K562 (cell line): Measurements from ENCODE around the gene SPATS2L. TPM values are rescaled to one million over a fixed set of nuclear protein-coding genes. Genes with fewer than 3 reads are reported as not detected.

Experiments
- ZMIZ1 ChIP-seq, 2 experiments: fragments of 150-350 bp in 1 of 2; IDR thresholded peaks; 2 replicates each; pipeline ENCODE4 v1.6.1; 2012 to 2016; ENCODE audit warnings: low read depth in 2 of 2, low read length in 2 of 2, mild to moderate bottlenecking in 1 of 2, moderate library complexity in 1 of 2
- polyA plus RNA-seq, 8 experiments: library from polyadenylated mRNA; depleted of rRNA in 4 of 8; stranded (reverse) in 5 of 8; unstranded in 3 of 8; fragments of >200 nt; fragmentation: Nextera tagmentation in 2 of 8; fragmentation: Illumina TruSeq in 1 of 8; extraction: Ambion mirVana in 2 of 8; extraction: Trizol in 1 of 8; gene quantifications; 2 replicates each; pipeline versions ENCODE4 v1.2.1 to v1.2.3, GENCODE V29; 2011 to 2014; ENCODE audit warnings: inconsistent platforms in 1 of 8, missing spikeins in 1 of 8
- total RNA-seq, 7 experiments: library from RNA; depleted of rRNA in 6 of 7; stranded (reverse); fragments of >200 nt in 6 of 7; fragmentation: Illumina TruSeq in 2 of 7; extraction: Trizol in 2 of 7; gene quantifications; 2 replicates each; pipeline versions ENCODE4 v1.2.1 to v1.2.3, GENCODE V29; 2011 to 2021; ENCODE audit warnings: low replicate concordance in 1 of 7
- TF ChIP-seq, protein P1 (sequence below): fragments of 450-650 bp; conservative IDR thresholded peaks from 2 replicates; pipeline ENCODE4 v1.6.1; 2016; ENCODE audit warnings: missing genetic modification characterization, low read depth, mild to moderate bottlenecking, control low read depth, missing compliant biosample characterization
- TF ChIP-seq, protein P2 (sequence below): fragments of 250-450 bp; sonication (Bioruptor Pico); IDR thresholded peaks from 2 replicates; pipeline ENCODE4 v1.5.0; 2021; ENCODE audit warnings: mild to moderate bottlenecking, moderate library complexity
- TF ChIP-seq, protein P3 (sequence below): fragments of 200-800 bp; sonication (Bioruptor generic); IDR thresholded peaks from 2 replicates; pipeline ENCODE4 v1.6.1; 2016; ENCODE audit warnings: missing genetic modification characterization, missing compliant biosample characterization

SPATS2L gene
- total and polyA plus RNA-seq, 9 of the 15 experiments (the other 6 are each of a cell fraction or from before 2014, with no cell fraction given) = 11.3 to 41.5 (median 24.9) TPM

- TF ChIP-seq, protein P1, sequence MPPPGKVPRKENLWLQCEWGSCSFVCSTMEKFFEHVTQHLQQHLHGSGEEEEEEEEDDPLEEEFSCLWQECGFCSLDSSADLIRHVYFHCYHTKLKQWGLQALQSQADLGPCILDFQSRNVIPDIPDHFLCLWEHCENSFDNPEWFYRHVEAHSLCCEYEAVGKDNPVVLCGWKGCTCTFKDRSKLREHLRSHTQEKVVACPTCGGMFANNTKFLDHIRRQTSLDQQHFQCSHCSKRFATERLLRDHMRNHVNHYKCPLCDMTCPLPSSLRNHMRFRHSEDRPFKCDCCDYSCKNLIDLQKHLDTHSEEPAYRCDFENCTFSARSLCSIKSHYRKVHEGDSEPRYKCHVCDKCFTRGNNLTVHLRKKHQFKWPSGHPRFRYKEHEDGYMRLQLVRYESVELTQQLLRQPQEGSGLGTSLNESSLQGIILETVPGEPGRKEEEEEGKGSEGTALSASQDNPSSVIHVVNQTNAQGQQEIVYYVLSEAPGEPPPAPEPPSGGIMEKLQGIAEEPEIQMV (tag) = no peak
- TF ChIP-seq, protein P2, sequence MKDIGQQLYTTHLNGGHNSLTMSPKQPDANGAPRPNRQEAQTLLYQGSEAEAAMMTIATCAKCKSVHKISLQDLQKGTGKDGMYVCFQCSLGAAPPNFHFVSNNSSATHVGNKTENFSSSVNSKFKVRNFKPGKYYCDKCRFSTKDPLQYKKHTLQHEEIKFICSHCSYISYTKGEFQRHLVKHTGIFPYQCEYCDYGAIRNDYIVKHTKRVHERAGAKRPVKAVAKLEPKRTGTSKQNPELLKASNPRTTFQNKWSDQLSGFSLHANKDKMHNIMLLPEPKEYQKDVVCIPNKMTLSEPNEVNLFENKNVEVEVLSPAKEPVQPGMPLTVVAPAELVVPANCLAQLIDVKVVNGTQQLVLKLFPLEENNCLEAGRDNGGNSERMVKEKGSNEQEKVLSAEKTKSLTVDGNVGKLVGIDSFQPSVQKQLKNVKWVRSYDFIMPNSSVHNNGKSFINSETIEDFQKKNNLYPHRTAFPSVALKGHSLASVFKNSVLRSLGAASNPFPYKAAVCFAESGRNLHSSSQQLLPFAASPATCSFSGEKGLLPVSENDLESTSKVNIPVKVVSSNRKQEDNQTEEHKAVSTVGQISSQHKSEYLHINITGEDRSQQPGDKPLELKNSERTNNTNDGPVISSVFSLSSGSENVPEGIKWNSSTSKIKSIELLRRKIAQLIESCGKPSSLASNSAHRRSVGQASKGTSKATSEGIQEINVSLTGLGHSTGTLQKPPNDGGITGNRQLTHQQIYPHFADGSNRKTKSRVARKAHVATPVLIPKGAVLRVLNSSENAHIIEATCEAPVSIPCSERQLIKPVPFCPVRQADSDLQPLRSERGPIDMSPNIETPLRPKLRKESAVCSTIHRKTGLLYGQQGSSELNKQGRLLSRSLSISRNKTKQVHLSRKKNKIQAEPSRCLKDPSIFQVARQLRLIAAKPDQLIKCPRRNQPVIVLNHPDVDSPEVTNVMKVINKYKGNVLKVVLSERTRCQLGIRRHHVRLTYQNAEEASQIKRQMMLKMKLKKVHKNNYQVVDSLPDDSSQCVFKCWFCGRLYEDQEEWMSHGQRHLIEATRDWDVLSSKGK = no peak
- TF ChIP-seq ZMIZ1 (IDR thresholded peaks at IDR 0.05; ENCODE audit: low read depth in 2 of 2, low read length in 2 of 2) = no peak
- TF ChIP-seq, protein P3, sequence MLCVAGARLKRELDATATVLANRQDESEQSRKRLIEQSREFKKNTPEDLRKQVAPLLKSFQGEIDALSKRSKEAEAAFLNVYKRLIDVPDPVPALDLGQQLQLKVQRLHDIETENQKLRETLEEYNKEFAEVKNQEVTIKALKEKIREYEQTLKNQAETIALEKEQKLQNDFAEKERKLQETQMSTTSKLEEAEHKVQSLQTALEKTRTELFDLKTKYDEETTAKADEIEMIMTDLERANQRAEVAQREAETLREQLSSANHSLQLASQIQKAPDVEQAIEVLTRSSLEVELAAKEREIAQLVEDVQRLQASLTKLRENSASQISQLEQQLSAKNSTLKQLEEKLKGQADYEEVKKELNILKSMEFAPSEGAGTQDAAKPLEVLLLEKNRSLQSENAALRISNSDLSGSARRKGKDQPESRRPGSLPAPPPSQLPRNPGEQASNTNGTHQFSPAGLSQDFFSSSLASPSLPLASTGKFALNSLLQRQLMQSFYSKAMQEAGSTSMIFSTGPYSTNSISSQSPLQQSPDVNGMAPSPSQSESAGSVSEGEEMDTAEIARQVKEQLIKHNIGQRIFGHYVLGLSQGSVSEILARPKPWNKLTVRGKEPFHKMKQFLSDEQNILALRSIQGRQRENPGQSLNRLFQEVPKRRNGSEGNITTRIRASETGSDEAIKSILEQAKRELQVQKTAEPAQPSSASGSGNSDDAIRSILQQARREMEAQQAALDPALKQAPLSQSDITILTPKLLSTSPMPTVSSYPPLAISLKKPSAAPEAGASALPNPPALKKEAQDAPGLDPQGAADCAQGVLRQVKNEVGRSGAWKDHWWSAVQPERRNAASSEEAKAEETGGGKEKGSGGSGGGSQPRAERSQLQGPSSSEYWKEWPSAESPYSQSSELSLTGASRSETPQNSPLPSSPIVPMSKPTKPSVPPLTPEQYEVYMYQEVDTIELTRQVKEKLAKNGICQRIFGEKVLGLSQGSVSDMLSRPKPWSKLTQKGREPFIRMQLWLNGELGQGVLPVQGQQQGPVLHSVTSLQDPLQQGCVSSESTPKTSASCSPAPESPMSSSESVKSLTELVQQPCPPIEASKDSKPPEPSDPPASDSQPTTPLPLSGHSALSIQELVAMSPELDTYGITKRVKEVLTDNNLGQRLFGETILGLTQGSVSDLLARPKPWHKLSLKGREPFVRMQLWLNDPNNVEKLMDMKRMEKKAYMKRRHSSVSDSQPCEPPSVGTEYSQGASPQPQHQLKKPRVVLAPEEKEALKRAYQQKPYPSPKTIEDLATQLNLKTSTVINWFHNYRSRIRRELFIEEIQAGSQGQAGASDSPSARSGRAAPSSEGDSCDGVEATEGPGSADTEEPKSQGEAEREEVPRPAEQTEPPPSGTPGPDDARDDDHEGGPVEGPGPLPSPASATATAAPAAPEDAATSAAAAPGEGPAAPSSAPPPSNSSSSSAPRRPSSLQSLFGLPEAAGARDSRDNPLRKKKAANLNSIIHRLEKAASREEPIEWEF = no peak
These were observed 9.4 kb upstream of the SPATS2L start (continued) for GRCh38 chr2:200297100-200297499.
